ENCODE data around the gene SAMD11.

GRCh38 chr1:927234-927633 lies 3.5 kb downstream of the SAMD11 start:
- TF ChIP-seq GABPA (IDR thresholded peaks at IDR 0.05; ENCODE audit: low read depth) (no peak), SPI1 (IDR thresholded peaks at IDR 0.05; ENCODE audit: borderline replicate concordance, low read depth) (no peak)
- TF ChIP-seq, protein P1, sequence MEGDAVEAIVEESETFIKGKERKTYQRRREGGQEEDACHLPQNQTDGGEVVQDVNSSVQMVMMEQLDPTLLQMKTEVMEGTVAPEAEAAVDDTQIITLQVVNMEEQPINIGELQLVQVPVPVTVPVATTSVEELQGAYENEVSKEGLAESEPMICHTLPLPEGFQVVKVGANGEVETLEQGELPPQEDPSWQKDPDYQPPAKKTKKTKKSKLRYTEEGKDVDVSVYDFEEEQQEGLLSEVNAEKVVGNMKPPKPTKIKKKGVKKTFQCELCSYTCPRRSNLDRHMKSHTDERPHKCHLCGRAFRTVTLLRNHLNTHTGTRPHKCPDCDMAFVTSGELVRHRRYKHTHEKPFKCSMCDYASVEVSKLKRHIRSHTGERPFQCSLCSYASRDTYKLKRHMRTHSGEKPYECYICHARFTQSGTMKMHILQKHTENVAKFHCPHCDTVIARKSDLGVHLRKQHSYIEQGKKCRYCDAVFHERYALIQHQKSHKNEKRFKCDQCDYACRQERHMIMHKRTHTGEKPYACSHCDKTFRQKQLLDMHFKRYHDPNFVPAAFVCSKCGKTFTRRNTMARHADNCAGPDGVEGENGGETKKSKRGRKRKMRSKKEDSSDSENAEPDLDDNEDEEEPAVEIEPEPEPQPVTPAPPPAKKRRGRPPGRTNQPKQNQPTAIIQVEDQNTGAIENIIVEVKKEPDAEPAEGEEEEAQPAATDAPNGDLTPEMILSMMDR (IDR thresholded peaks at IDR 0.05; ENCODE audit: insufficient read depth, low read length), result no peak
- TF ChIP-seq, protein P2, sequence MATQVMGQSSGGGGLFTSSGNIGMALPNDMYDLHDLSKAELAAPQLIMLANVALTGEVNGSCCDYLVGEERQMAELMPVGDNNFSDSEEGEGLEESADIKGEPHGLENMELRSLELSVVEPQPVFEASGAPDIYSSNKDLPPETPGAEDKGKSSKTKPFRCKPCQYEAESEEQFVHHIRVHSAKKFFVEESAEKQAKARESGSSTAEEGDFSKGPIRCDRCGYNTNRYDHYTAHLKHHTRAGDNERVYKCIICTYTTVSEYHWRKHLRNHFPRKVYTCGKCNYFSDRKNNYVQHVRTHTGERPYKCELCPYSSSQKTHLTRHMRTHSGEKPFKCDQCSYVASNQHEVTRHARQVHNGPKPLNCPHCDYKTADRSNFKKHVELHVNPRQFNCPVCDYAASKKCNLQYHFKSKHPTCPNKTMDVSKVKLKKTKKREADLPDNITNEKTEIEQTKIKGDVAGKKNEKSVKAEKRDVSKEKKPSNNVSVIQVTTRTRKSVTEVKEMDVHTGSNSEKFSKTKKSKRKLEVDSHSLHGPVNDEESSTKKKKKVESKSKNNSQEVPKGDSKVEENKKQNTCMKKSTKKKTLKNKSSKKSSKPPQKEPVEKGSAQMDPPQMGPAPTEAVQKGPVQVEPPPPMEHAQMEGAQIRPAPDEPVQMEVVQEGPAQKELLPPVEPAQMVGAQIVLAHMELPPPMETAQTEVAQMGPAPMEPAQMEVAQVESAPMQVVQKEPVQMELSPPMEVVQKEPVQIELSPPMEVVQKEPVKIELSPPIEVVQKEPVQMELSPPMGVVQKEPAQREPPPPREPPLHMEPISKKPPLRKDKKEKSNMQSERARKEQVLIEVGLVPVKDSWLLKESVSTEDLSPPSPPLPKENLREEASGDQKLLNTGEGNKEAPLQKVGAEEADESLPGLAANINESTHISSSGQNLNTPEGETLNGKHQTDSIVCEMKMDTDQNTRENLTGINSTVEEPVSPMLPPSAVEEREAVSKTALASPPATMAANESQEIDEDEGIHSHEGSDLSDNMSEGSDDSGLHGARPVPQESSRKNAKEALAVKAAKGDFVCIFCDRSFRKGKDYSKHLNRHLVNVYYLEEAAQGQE (IDR thresholded peaks at IDR 0.05; ENCODE audit: insufficient replicate concordance, low read depth), result no peak
